LNCAP (cell line): ENCODE measurements around the gene POLR1C.

Experiments used
- CTCF ChIP-seq: fragments of 450-650 bp; IDR thresholded peaks from 2 replicates; pipeline ENCODE4 v1.5.1; 2017; ENCODE audit warnings: mild to moderate bottlenecking

The POLR1C gene

GRCh38 chr6:43494766-43495165 lies 22.1 kb upstream of the POLR1C start:
- no peak for TF ChIP-seq CTCF

- TF ChIP-seq CTCF = no peak
Measured at GRCh38 chr6:43495409-43495941, 21.4 kb upstream of the POLR1C start.

- TF ChIP-seq CTCF = peak; percentile 42; the same call in 1 of the 2 replicates
Measured at GRCh38 chr6:43496370-43497128, 20.3 kb upstream of the POLR1C start.

- no peak for TF ChIP-seq CTCF
Measured at GRCh38 chr6:43497129-43497396, 19.8 kb upstream of the POLR1C start.

- no peak for TF ChIP-seq CTCF
Measured at GRCh38 chr6:43497689-43498088, 19.2 kb upstream of the POLR1C start.

- no peak for TF ChIP-seq CTCF
Measured at GRCh38 chr6:43499028-43499815, 17.7 kb upstream of the POLR1C start.

- no peak for TF ChIP-seq CTCF
Measured at GRCh38 chr6:43500921-43501320, 16.0 kb upstream of the POLR1C start.
